C4-2B (cell line): ENCODE data around the gene PPP2R3B.

Experiments
- CTCF ChIP-seq: fragments of 450-650 bp; conservative IDR thresholded peaks from 2 replicates; pipeline ENCODE4 v1.5.1; 2017; ENCODE audit warnings: mild to moderate bottlenecking
- ZFX ChIP-seq: fragments of 450-650 bp; IDR thresholded peaks from 2 replicates; pipeline ENCODE4 v1.6.1; 2017

GRCh38 chrX:425056-425455 is 38.3 kb upstream of the PPP2R3B start:
- TF ChIP-seq CTCF (no peak), ZFX (no peak)
